Bronchial smooth muscle cell (primary cell): Measurements from ENCODE around the gene UNC13A. TPM values are rescaled to one million over a fixed set of nuclear protein-coding genes. Genes with fewer than 3 reads are reported as not detected.

Source experiments
- total RNA-seq: library from RNA; depleted of rRNA; stranded (reverse); fragments of >200 nt; gene quantifications from 2 replicates; pipeline ENCODE4 v1.2.1, GENCODE V29; 2014

Gene UNC13A
- total RNA-seq = under 0.01 and 0.32 TPM in 2 replicates

DNA sequence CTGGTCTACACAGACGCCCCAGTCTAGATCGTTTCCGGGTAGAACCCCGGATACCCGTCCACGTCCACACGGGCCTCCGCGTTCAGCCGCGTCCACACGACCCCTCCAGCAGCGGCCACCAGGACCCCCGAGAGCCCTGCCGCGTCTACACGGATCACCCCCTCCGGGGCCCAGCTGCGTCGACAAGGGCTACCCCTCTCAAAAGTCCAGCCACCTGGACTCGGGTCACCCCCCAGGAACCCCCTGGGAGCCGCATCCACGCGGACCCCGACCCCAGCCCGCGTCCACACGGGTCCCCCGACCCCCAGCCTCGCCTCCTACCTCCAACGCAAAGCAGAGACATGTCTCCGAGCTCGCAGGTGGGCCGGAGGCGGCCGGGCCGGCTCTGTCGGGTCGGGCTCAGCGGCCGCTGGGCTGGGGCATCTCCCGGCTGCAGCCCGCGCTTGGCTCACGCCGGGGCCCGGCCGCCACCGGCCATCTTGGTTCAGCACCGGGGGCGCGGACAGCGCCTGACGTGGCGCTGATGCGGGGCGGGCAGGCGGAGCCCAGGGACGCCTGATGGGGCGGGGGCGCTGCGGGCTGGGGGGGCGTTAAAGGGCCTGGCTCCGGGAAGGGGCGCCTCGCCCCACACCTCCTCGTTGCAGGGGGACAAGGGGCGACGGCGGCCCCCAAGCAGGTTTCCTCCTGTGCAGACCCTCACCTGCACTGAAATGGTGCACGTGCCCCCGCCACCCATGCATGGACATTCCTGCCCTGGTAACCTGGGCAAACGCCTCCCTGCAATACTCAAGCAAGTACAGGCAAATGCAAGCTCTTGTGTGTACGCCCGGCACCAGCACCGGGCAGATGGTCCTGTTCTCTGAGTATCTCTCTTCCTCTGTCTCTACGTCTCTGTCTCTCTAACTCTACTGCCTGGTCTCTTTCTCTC, at the start of gene UNC13A:
Gene UNC13A, minus strand, starts transcription at position 498 of the 928 bp plus-strand sequence. Its CDS starts 155 bp downstream, at position 343.

DNA sequence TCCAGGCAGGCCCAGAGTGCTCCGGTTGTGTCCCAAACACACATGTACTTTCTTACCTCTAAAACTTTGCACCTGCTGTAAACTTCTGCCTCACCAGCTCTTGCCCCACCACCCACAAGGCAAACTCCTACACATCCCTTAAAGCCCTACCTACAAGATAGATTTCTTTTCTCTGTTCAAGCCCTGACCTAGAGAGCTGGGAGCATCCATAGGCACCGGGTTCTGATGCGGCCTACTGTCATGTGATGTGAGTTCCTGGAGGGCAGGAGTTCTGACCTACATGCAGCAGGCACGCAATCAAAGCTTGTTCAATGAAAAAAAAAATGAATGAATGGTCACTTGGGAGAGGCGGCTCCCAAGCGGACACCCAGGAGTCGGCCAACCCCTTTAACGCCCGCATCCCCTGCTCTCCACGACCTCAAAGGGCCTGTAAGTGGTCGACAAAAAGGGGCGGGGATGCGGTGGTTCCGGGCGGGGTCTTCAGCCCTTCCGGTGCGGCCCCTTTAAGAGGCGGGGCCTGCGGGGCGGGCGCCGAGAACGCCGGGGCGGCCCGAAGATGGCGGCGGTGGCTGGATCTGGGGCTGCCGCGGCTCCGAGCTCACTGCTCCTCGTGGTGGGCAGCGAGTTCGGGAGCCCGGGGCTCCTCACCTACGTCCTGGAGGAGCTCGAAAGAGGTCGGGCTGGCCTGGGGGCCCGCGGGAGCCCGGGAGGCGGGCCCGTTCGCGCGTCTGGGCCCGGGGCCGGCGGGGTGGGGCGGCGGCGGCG, 31.0 kb upstream of the UNC13A start, which contains the start of gene MAP1S:
Gene MAP1S, plus strand, starts transcription at position 534 of the 765 bp plus-strand sequence. Its CDS starts 23 bp downstream, at position 557.

DNA sequence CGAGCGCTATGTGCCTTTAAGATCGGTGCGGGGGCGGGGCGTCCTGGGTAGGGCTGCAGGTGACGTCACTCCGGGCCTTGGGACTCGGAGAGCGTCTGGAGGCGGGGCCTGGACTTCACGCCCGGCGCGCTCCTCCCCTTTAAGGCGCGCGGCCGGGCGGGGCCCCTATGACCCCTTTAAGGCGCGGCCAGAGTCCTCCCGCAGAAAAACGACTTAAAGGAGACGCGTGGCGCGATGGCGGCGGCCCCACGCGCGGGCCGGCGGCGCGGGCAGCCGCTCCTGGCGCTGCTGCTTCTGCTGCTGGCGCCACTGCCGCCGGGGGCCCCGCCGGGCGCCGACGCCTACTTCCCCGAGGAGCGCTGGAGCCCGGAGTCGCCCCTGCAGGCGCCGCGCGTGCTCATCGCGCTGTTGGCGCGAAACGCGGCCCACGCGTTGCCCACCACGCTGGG, 132.7 kb downstream of the UNC13A start, which contains the start of gene COLGALT1:
Gene COLGALT1, plus strand, starts transcription at position 170 of the 449 bp plus-strand sequence. Its CDS starts 65 bp downstream, at position 235.

Other genes starting within 250 kb of the UNC13A start
- 0.09 and 0.16 TPM in 2 replicates for gene TMEM221, start 239.7 kb downstream of the UNC13A start, total RNA-seq
- not detected in 2 replicates for gene NXNL1, start 227.4 kb downstream of the UNC13A start, total RNA-seq
- gene SLC27A1, start 217.8 kb downstream of the UNC13A start, total RNA-seq = 17.8 and 28.9 TPM in 2 replicates
- gene PGLS, start 176.7 kb downstream of the UNC13A start, total RNA-seq = 46.0 and 58.2 TPM in 2 replicates
- 43.1 and 54.9 TPM in 2 replicates for gene COLGALT1, start 132.7 kb downstream of the UNC13A start, total RNA-seq
- 13.6 and 15.2 TPM in 2 replicates for gene MAP1S, start 31.1 kb upstream of the UNC13A start, total RNA-seq
- gene FCHO1, start 63.1 kb upstream of the UNC13A start, total RNA-seq = 0.16 and 0.43 TPM in 2 replicates
- gene B3GNT3, start 106.8 kb upstream of the UNC13A start, total RNA-seq = not detected in 2 replicates
- not detected in 2 replicates for gene INSL3, start 133.2 kb upstream of the UNC13A start, total RNA-seq
- 0.09 and 0.95 TPM in 2 replicates for gene JAK3, start 159.6 kb upstream of the UNC13A start, total RNA-seq
- 890 and 1,237 TPM in 2 replicates for gene RPL18A, start 171.6 kb upstream of the UNC13A start, total RNA-seq
- gene SLC5A5, start 183.6 kb upstream of the UNC13A start, total RNA-seq = not detected in 2 replicates
- gene CCDC124, start 244.7 kb upstream of the UNC13A start, total RNA-seq = 40.4 and 41.1 TPM in 2 replicates